22Rv1 (cell line): ENCODE data around the gene PRKCG.

Experiments used
- CTCF ChIP-seq: fragments of 450-650 bp; IDR thresholded peaks from 2 replicates; pipeline ENCODE4 v1.5.1; 2017; ENCODE audit warnings: mild to moderate bottlenecking
- ZFX ChIP-seq: fragments of 450-650 bp; IDR thresholded peaks from 2 replicates; pipeline ENCODE4 v1.6.1; 2017; ENCODE audit warnings: antibody characterized with exemption, borderline replicate concordance

GRCh38 chr19:53885036-53885435, 3.0 kb downstream of the PRKCG start:
- TF ChIP-seq CTCF (no peak), ZFX (no peak)
